Hematopoietic multipotent progenitor cell treated with erythropoietin and hydrocortisone succinate and interleukin-3 and kit ligand, for 17 days (in vitro differentiated cells): ENCODE results near the gene SNED1.

Experiments used
- DNase-seq: peaks from one replicate; pipeline ENCODE4 v3.0.0-alpha.2; 2015; ENCODE audit warnings: low spot score

Gene SNED1

GRCh38 chr2:240960309-240960970, 38.0 kb upstream of the SNED1 start:
- no peak for DNase-seq

GRCh38 chr2:240960971-240961876, 37.2 kb upstream of the SNED1 start:
- DNase-seq, result no peak

DNA sequence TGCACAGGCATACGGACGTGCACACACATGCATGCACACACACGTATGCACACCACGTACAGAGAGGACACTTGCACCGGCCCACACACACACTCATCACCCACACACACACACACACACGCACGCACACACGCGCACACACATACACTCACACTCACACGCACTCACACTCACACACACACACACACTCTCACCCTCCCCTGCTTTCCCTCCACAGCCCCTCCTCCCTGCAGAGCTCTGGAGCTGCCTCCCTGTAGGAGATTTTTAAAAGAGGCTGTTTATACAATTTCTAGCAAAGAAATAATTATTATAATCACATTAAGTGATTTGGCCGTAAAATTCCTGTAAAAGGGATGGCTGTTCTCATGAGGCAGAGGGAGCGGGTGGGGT, 36.5 kb upstream of the SNED1 start:
- no peak for DNase-seq

DNA sequence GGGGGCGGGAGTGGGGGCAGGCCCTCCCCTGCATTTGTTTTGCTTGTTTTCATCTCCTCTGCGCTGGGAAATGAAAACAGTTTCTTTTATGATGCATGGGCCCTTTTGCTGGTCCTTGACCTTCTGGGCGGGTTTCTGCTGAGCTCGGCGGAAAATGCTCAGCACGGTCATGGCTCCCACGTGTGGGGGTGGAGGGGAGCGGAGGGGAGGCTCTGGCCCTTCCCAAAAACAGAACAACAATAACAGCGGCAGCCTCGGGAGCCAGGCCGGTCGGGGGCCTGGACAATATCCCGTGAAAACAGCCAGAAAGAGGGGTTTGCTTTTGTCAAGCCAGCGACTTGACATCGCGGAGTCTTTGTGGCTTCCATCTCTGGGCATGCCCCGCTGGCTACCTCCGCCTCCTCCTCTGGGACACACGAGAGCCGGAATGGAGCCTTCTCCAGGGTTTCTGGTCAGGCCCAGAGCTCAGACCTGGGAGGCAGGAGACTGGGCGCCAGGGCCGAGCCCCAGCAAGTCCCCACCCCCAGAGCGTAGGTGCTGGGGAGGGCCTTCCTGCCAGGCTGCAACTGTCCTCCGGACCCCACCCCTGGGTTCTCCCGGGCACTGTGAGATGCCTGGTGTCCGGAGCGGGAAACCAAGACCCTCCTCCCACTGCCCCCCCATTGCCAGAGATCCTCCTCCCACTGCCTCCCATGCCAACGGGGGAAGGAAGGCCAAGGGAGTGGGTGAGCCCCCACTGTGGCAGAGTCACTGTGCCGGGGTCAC, 35.9 kb upstream of the SNED1 start:
- no peak for DNase-seq

DNA sequence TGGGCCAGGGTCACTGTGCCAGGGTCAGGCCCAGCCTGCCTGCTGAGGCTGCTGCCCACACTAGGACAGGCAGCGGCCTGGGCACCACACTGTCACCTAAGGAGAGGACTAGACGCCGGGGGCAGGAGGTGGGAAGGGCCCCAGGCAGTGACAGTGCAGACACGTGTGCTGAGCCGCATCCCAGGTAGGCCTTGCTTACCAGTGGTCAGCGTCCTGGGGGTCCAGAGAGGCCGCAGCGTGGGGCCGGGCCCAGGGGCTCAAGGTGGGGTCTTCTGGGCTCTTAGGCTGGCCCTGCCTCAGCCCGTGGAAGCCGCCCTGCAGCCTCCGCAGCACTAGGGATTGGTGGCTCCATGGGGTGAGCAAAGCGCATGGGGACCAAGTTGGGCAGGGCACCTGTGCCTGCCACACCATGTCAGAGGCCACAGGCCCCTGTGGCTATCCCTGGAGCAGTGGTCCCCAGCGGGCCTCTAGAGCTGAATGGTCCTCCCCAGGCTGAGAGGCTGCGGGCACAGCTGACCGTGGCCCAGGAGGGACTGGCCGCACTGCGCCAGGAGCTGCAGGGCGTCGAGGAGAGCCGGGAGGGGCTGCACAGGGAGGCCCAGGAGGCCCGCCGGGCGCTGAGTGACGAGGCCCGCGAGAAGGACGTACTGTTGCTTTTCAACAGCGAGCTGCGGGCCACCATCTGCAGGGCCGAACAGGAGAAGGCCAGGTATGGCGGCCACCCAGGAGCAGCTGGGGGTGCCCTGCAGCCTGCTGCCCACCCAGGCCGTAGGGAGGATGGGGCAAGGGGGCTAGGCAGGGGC, 35.2 kb upstream of the SNED1 start:
- no peak for DNase-seq

- DNase-seq, result no peak
These were observed 34.3 kb upstream of the SNED1 start for GRCh38 chr2:240963868-240964703.

GRCh38 chr2:240964704-240965295, 33.6 kb upstream of the SNED1 start:
- DNase-seq, result no peak

- DNase-seq, result no peak
These were observed 33.0 kb upstream of the SNED1 start for GRCh38 chr2:240965296-240965904.

DNA sequence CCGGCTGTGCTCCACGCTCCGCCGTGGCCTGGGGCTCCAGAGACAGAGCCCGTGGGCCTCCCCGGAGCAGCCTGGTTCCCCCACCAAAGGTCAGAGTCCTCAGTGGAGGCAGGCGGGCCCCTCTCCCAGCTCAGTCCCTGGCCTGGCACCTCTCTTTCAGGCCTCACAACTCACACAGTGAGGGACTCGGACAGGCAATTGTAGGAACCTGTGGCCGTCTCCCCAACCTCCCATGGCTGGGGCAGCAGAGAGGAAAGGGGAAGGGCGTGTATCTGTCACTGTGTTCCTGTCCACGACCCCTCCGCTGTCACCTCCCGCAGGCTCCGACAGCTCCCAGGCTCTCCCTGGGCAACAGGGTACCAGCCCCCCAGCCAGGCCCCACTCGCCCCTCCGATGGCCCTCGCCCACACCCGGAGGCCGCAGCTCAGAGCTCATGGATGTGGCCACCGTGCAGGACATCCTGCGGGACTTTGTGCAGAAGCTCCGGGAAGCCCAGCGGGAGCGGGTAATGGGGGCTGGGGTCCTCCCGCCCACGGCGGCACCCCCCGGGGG, 32.4 kb upstream of the SNED1 start:
- DNase-seq, result no peak

GRCh38 chr2:240966457-240966905, 31.9 kb upstream of the SNED1 start:
- DNase-seq, result no peak

DNA sequence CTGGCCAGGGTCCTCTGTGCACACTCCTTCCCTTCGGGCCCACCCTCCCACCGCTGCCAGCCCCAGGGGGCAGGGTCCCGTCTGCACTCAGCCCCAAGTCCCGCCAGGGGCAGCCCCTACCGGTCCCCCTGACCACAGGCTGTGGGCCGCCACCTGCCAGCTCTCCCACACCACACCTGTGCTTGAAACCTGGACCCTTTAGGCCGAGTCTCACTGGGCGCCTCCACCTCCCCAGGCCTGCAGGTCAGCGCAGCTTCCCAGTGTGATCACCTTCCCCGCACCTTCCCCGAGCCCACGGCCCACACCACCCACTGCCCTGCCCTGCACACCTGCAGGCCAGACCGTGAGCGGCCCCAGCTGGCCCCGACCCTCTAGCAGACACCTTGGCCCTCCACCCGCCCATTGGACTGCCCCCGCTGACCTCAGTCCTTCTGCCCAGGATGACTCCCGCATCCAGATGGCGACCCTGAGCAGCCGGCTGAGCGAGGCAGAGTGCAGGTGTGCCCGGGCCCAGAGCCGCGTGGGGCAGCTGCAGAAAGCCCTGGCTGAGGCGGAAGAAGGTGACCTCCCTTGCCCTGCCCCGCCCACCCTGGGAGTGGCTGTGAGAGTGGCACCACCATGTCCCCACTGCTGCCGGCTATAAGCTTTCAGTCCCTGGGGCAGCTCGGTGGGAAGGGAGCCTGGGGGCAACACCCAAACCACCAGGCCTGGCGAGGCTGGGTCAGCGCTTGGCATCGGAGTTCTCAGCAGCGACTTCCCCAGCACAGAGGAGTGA, 31.3 kb upstream of the SNED1 start:
- no peak for DNase-seq

GRCh38 chr2:240967681-240968621, 30.5 kb upstream of the SNED1 start:
- DNase-seq, result no peak

DNA sequence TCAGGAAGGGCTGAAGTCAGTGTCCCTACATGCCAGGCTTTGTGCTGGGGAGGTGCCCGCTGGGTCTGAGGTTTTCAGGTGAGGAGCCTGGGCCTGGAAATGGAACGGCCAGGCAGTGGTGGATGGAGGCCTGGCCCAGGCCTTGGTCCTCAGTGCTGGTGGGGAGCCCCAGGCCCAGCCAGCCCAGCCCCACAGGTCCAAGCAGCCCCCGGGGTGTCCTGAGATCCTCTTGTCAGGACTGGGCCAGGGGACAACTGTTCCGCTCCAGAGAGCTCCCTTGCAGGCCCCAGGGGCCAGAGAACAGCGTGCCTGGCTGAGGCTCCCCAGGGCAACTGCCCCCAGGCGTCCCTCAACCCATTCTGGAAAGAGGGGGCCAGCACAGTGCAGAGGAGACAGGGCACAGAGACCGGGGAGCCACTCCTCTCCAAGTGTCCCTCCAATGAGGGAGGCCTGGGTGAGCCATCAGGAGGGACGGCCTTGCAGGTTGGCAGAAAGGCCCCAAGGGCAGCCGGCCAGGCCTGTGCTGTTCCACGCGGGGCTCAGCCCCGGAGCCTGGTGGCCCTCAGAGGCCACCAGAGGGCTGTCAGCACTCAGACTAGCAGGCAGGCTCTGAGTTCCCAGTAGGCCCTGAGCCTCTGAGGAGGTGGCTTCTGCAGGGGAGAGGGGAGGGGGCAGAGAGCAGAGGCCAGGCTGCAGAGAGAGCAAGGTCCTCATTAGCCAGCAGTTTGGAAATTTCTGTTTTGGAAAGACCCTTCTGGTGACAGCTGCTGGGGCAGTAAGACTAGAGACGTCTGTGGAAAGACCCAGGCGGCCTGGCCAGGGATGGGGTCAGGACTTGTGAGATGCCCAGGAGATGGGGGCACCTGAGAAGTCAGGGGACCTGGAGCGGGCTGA, 29.4 kb upstream of the SNED1 start:
- no peak for DNase-seq

DNA sequence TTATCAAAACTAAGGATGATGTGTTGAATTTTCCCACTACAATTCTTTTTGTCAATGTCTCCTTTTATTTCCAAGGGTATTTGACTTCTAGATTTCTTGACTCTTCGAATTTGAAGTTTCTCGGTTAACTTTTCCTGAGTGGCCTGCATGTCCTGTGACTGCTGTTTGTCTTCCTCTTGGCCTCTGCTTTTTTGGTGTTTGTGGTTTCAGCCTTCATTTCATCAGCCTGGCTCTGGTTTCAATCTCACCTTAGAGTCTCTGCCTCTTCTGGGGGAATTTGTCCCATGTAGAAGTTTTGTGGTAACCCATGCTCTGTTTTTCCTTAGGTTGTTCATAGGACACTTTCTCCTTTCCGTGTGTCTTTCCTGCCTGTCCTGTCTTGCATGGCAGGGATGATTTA, 28.3 kb upstream of the SNED1 start:
- DNase-seq, result no peak

DNA sequence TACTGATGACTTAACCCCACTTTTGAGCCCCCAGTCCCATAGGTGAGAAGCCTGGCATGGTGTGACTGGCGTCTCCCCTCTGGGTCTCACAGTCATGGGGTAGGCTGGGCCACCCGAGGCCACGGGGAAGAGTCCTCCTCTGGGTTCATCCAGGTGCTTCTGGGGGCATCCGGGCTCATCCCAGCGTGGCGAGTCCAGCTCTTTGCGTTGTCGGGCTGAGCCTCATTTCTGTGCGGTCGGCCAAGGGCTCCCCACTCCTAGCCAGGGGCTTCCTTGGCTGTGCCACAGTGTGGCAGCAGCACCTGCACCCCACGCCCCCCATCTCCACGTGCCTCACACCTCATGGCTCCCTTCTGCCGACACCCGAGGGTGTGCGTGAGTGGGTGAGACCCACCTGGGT, 27.6 kb upstream of the SNED1 start:
- DNase-seq, result no peak

DNA sequence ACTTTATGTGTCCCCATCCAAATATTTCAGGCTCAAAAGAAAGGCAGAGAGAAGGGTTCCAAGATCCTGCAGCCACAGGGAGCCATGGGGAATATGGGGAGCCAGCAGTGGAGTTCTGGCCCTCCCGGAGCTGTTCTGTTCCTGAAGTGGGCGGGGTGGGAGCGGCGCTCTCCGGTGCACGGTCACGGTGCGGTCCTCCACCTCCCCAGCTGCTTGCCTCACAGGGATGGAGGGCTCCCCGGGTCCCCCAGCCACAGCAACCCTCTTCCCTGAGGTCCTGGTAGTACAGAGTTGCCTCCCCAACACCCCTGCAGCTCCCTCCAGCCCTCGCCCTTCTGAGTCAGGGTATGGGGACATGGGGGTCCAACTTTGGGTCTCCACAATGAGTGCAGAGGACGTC, 26.2 kb upstream of the SNED1 start:
- no peak for DNase-seq
